Measurements from ENCODE around the gene FYB2. TPM values are rescaled to one million over a fixed set of nuclear protein-coding genes. Genes with fewer than 3 reads are reported as not detected.

The FYB2 gene
- total RNA-seq, 1 experiment from 2014 or later = not detected

DNA sequence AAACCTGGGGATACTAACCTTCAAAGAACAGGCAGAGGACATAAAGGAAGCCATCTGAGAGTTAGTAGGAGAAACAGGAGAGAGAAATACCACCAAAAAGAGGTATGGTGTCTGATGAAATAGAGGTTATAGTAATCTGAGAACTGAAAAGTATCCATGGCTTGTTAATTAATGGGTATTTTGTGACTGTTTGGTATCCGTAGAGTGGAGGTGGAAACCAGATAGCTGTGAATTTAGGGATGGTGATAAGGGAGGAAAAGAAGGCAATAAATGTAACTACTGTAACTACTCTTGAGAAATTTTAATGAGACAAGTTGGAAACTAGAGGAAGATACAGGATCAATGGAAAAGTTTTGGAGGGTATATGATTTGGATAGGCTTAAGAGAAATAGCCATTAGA lies 146.6 kb downstream of the FYB2 start:
- H3K4me1 ChIP-seq (ENCODE audit: control insufficient read depth in 1 of 2, insufficient read depth in 2 of 2, low read length in 2 of 2) = peaks cover 0 to 5% of the 10 kb centered on the region in 2 experiments; a peak in 2 of 4 replicates
- intact Hi-C loops (cut with micrococcal nuclease) = no loop called here
- no peak overlapping the region for H3K9ac ChIP-seq (ENCODE audit: low read length)
- H3K36me3 ChIP-seq (ENCODE audit: control insufficient read depth in 1 of 2, insufficient read depth in 2 of 2, low read length in 2 of 2) = no peaks in the 10 kb centered on the region
- no peaks in the 10 kb centered on the region for H3K9me2 ChIP-seq (ENCODE audit: insufficient read depth)
- no peak overlapping the region for H3K4me2 ChIP-seq (ENCODE audit: low read length)
- TF ChIP-seq JUND (IDR thresholded peaks at IDR 0.05) (no peak), RAD21 (IDR thresholded peaks at IDR 0.05; ENCODE audit: low read depth) (no peak), FOSL1 (IDR thresholded peaks at IDR 0.05; ENCODE audit: low read depth) (no peak), ZNF274 (IDR thresholded peaks at IDR 0.05; ENCODE audit: low read depth, low read length) (no peak), CTCF (IDR thresholded peaks at IDR 0.05 in 2 of 3, conservative IDR thresholded peaks at IDR 0.05 in 1 of 3; ENCODE audit: borderline replicate concordance in 1 of 3, insufficient read depth in 1 of 3, low read depth in 2 of 3, low read length in 2 of 3) (no peak)
- no peak overlapping the region for H2AFZ ChIP-seq (ENCODE audit: low read depth, low read length, poor library complexity, severe bottlenecking)
- H3K27ac ChIP-seq (ENCODE audit: low read depth, low read length) = no peak overlapping the region
- H4K20me1 ChIP-seq (ENCODE audit: insufficient read depth) = no peaks in the 10 kb centered on the region
- ChIA-PET POLR2A (no interaction called here), CTCF (no interaction called here), RAD21 (ENCODE audit: low non-redundant PET in 1 of 2, low total read pairs in 2 of 2, uncharacterized antibody in 2 of 2, unreplicated experiment in 2 of 2) (no interaction called here)
- no peaks in the 10 kb centered on the region for H3K79me2 ChIP-seq (ENCODE audit: insufficient read depth, low read length)
- peaks cover 33% of the 10 kb centered on the region for H3K27me3 ChIP-seq (ENCODE audit: insufficient read depth, low read length)
- DNase-seq (ENCODE audit: low read depth, low spot score) = no peak
- H3K9me3 ChIP-seq (ENCODE audit: control insufficient read depth in 1 of 2, insufficient read depth in 1 of 2, low read depth in 1 of 2, low read length in 2 of 2) = no peaks in the 10 kb centered on the region
- H3K4me3 ChIP-seq (replicated peaks in 1 of 2; ENCODE audit: low read depth in 1 of 2, low read length in 2 of 2) = no peak overlapping the region
- BruUV-seq (replicated peaks) = no TSS peak
- ATAC-seq = no peak

DNA sequence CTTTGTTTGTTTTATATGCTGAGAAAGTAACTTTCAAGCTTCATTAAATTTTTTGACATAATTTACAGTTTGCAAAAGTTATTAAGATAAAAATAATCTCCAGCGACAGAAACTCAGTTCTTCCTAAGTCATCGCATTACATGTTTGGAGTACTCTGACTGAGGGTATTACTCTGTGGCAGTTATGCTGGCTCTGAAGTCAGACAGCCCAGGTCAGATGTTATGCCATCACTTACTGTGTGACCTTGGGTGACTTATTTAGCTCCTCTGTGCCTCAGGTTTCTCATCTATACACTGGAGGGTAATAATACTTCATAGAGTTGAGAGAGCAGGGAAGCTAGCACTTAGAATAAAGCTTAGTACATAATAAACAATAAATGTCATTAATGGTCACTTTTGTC lies 147.7 kb downstream of the FYB2 start:
- intact Hi-C loops (cut with micrococcal nuclease) = no loop called here
- Histone ChIP-seq H4K20me1 (ENCODE audit: insufficient read depth) (no peaks in the 10 kb centered on the region), H3K4me3 (replicated peaks in 1 of 2; ENCODE audit: low read depth in 1 of 2, low read length in 2 of 2) (no peak overlapping the region), H3K27ac (ENCODE audit: low read depth, low read length) (no peak overlapping the region), H3K27me3 (ENCODE audit: insufficient read depth, low read length) (peaks cover 25% of the 10 kb centered on the region), H3K9ac (ENCODE audit: low read length) (no peak overlapping the region), H3K9me3 (ENCODE audit: control insufficient read depth in 1 of 2, insufficient read depth in 1 of 2, low read depth in 1 of 2, low read length in 2 of 2) (no peaks in the 10 kb centered on the region), H2AFZ (ENCODE audit: low read depth, low read length, poor library complexity, severe bottlenecking) (no peak overlapping the region), H3K9me2 (ENCODE audit: insufficient read depth) (no peaks in the 10 kb centered on the region), H3K4me1 (ENCODE audit: control insufficient read depth in 1 of 2, insufficient read depth in 2 of 2, low read length in 2 of 2) (no peaks in the 10 kb centered on the region), H3K79me2 (ENCODE audit: insufficient read depth, low read length) (no peaks in the 10 kb centered on the region), H3K36me3 (ENCODE audit: control insufficient read depth in 1 of 2, insufficient read depth in 2 of 2, low read length in 2 of 2) (no peaks in the 10 kb centered on the region), H3K4me2 (ENCODE audit: low read length) (no peak overlapping the region)
- ChIA-PET CTCF (no interaction called here), RAD21 (ENCODE audit: low non-redundant PET in 1 of 2, low total read pairs in 2 of 2, uncharacterized antibody in 2 of 2, unreplicated experiment in 2 of 2) (no interaction called here), POLR2A (no interaction called here)
- no peak for TF ChIP-seq ELF1 (IDR thresholded peaks at IDR 0.05; ENCODE audit: borderline replicate concordance, low read depth)
- no TSS peak for BruUV-seq (replicated peaks)
- ATAC-seq = no peak
- no peak for DNase-seq (ENCODE audit: low read depth, low spot score)
